GM10266 (cell line): ENCODE data around the gene AGPAT4.
"Not testable (repeated sequence)": the region's sequence is repeated elsewhere in the genome, so short reads cannot be mapped to it uniquely, and the experiment has no call there.

Experiments
- DNase-seq: peaks from one replicate; pipeline ENCODE4 v3.0.0; 2012; ENCODE audit errors: extremely low spot score
- TF ChIP-seq, protein P1 (sequence below): IDR thresholded peaks from 2 replicates; pipeline ENCODE4 v1.5.1; 2012; ENCODE audit warnings: mild to moderate bottlenecking, low read depth; ENCODE audit not compliant: control insufficient read depth, insufficient read depth; ENCODE audit errors: missing control alignments

AGPAT4 gene

DNA sequence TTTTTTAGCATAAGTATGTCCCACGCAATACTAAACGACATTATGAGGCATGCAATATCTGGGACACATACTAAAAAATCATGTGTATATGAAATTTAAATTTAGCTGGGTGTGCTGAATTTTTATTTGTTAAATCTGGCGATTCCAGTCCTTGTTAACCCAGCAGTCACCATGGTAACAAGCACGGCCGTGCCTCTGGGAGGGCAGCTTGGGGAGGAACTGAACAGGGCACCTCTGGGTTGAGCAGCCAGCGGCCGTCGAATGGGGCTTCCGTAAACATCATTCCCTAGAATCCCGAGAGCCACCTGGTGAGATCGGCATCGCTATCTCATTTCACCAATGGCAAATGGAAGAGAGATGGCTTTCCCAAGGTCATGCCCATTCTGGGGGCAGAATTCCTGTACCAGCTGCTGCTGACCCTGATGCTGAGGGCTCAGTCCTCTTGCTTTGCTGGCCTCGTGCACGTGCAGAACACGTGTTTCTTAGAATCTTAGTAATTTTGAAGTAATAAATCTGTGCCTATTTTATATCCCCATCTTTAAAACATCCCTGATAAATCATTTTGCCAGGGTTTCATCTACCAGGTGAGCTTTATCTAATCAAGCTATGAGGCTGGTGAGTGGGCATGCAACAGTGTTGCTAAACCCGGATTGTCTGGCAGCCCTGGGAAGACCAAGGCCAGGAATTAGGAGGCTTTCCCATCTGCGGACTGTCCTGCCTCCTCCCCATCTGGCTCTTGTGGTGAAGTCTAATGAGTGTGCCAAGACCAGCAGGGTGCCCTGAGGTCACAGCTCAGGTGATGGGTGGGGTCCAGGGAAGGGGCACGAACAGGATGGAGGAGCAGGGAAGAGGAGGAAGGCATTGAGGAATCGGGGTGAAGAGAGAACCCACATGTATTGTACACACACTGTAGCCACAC, 85.1 kb downstream of the AGPAT4 start:
- TF ChIP-seq, protein P1, sequence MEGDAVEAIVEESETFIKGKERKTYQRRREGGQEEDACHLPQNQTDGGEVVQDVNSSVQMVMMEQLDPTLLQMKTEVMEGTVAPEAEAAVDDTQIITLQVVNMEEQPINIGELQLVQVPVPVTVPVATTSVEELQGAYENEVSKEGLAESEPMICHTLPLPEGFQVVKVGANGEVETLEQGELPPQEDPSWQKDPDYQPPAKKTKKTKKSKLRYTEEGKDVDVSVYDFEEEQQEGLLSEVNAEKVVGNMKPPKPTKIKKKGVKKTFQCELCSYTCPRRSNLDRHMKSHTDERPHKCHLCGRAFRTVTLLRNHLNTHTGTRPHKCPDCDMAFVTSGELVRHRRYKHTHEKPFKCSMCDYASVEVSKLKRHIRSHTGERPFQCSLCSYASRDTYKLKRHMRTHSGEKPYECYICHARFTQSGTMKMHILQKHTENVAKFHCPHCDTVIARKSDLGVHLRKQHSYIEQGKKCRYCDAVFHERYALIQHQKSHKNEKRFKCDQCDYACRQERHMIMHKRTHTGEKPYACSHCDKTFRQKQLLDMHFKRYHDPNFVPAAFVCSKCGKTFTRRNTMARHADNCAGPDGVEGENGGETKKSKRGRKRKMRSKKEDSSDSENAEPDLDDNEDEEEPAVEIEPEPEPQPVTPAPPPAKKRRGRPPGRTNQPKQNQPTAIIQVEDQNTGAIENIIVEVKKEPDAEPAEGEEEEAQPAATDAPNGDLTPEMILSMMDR, result no peak
- DNase-seq, result no peak

DNA sequence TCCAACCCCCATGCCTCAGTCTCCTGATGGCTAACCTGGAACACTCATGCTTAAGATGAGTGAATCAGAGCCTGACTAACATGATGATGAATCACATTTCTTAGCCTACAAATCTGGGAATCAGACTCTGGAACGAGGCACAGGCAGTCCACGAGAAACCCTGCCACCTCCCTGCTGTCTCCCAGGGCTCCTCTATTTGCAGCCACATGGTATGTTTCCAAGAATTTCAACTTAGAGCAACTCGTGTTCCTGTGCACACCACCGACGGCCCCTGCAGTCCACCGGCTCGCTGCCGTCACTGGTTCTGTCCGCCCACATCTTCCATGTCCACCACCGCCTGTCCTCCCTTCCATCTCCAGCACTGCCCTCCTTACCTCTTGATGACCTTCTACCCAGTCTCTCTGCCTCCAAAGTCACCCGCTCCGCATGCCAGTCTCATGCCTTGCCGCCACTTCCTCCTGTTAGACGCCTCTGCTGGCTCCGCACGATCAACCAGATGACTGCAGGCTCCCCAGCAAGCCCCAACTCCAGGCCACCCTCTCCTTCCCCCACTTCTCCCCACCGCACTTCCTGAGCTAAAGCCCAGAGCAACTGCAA, 87.6 kb downstream of the AGPAT4 start:
- TF ChIP-seq, protein P1, result no peak
- no peak for DNase-seq

DNA sequence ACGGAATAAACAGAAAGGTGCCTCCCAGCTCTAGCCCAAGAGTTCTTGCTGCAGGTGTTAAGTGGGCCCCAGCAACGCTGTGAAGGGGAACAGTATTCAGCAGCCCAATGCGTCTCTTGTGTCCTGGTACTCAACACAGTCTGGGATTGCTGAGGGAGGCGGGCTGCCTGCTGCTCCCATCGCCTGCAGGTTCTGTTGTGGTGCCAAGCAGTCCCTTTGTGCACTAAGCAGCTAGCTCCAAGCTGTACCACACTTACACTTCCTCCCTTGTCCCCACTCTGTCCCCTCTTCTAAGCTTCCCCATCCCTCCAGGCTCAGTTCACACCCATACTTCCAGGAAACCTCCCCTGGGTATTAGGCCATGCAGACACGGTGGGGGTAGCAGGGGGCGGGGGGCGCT, 92.7 kb downstream of the AGPAT4 start:
- TF ChIP-seq, protein P1, result no peak

DNA sequence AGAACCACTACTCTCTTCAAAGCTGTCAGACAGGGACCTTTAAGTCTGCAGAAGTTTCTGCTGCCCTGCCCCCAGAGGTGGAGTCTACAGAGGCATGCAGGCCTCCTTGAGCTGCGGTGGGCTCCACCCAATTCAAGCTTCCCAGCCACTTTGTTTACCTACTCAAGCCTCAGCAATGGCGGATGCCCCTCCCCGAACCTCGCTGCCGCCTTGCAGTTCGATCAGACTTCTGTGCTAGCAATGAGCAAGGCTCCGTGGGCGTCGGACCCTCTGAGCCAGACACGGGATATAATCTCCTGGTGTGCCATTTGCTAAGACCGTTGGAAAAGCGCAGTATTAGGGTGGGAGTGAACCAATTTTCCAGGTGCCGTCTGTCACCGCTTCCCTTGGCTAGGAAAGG, 95.7 kb downstream of the AGPAT4 start:
- DNase-seq, result not testable (repeated sequence)

More for the DNA sequence above, 92.7 kb downstream of the AGPAT4 start:
- DNase-seq, result no peak

DNA sequence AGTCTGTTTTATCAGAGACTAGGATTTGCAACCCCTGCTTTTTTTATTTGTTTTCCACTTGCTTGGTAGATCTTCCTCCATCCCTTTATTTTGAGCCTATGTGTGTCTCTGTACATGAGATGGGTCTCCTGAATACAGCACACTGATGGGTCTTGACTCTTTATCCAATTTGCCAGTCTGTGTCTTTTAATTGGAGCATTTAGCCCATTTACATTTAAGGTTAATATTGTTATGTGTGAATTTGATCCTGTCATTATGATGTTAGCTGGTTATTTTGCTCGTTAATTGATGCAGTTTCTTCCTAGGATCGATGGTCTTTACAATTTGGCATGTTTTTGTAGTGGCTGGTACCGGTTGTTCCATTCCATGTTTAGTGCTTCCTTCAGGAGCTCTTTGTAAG, 97.4 kb downstream of the AGPAT4 start:
- DNase-seq, result not testable (repeated sequence)

DNA sequence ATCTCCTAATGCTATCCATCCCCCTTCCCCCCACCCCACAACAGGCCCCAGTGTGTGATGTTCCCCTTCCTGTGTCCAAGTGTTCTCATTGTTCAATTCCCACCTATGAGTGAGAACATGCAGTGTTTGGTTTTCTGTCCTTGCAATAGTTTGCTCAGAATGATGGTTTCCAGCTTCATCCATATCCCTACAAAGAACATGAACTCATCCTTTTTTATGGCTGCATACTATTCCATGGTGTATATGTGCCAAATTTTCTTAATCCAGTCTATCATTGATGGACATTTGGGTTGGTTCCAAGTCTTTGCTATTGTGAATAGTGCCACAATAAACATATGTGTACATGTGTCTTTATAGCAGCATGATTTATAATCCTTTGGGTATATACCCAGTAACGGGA, 101.1 kb downstream of the AGPAT4 start:
- DNase-seq, result not testable (repeated sequence)

DNA sequence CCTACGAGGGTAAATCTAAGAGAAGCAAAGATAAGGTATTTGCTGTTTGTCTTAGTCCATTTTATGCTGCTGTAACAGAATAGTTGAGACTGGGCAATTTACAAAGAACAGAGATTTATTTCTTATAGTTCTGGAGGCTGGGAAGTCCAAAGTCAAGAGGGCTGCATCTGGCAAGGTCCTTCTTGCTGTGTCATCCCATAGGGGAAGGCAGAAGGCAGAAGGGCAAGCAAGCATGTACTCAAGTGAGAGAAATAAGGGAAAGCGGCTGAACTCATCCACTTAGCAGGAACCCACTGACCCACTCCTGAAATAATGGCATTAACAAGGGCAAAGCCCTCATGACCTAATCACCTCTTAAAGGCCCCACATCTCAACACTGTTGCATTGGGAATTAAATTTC, 102.7 kb downstream of the AGPAT4 start:
- DNase-seq, result no peak
- TF ChIP-seq, protein P1, result no peak

DNA sequence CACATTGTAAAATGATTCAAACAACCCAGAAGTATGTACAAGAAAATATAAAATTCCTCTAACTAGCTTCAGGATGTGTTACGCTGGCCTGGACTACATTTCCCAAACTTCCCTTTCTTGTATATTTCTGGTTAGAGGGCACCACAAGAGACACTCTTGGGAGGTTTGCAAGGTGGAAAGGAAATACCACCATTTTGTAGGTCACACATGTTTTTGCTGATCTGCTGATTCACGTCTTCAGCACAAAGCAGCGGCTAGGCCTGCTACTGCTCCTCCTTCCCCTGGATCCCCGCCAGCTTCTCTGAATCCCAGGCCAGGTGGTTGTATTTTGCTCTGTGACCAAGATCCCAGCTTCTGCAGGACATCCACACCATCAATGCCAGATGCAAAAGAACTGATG, 104.2 kb downstream of the AGPAT4 start:
- TF ChIP-seq, protein P1, result no peak
- DNase-seq, result no peak

DNA sequence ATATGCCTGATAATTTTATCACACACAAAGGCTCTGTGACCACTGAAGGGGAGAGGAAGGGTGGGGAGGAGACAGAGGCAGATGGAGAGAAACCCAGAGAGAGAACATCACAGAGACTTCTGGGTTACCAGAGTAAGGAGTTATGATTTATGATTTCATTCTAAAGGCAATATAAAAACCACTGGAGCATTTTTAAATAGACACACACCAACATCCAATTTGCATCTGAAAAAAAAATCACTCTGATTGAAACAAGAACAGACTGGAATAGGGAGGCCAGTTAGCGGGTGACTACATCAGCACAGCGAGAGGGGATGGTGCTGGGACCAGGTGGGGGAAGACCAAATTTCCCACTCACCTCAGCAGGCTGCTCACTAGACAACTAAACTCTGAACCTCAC, 104.8 kb downstream of the AGPAT4 start:
- no peak for DNase-seq
- TF ChIP-seq, protein P1, result no peak
